Measurements from ENCODE around the gene SART1.

DNA sequence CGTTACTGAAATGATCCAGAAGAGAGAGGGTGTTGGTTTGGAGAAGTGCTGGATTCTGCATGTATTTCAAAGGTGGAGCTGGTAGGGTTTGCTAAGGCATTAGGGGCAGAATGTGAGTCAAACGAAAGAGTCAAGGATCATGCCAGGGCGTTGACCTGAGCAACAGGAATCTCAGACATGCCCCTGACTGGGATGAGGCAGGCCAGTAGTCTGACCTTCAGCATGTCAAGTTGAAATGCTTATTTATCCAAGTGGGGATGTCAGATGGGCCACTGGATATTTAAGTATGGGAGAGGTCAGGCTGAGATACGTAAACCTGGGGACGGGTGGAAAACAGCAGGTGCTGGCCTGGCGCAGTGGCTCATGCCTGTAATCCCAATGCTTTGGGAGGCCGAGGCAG, 19.0 kb upstream of the SART1 start:
- TF ChIP-seq POLR2AphosphoS5 (IDR thresholded peaks at IDR 0.05; ENCODE audit: low read depth, low read length) (no peak), TAF1 (IDR thresholded peaks at IDR 0.05; ENCODE audit: borderline replicate concordance, insufficient read depth, low read length) (no peak), SIN3A (IDR thresholded peaks at IDR 0.05; ENCODE audit: borderline replicate concordance, insufficient read depth, low read length) (no peak), FOXP2 (optimal IDR thresholded peaks at IDR 0.05; ENCODE audit: borderline replicate concordance, extremely low read depth, extremely low read length, insufficient read depth) (no peak)
- TF ChIP-seq, protein P1, sequence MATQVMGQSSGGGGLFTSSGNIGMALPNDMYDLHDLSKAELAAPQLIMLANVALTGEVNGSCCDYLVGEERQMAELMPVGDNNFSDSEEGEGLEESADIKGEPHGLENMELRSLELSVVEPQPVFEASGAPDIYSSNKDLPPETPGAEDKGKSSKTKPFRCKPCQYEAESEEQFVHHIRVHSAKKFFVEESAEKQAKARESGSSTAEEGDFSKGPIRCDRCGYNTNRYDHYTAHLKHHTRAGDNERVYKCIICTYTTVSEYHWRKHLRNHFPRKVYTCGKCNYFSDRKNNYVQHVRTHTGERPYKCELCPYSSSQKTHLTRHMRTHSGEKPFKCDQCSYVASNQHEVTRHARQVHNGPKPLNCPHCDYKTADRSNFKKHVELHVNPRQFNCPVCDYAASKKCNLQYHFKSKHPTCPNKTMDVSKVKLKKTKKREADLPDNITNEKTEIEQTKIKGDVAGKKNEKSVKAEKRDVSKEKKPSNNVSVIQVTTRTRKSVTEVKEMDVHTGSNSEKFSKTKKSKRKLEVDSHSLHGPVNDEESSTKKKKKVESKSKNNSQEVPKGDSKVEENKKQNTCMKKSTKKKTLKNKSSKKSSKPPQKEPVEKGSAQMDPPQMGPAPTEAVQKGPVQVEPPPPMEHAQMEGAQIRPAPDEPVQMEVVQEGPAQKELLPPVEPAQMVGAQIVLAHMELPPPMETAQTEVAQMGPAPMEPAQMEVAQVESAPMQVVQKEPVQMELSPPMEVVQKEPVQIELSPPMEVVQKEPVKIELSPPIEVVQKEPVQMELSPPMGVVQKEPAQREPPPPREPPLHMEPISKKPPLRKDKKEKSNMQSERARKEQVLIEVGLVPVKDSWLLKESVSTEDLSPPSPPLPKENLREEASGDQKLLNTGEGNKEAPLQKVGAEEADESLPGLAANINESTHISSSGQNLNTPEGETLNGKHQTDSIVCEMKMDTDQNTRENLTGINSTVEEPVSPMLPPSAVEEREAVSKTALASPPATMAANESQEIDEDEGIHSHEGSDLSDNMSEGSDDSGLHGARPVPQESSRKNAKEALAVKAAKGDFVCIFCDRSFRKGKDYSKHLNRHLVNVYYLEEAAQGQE (IDR thresholded peaks at IDR 0.05; ENCODE audit: insufficient read depth in 1 of 2, low read depth in 2 of 2, low read length in 2 of 2) = no peak

Data from PFSK-1 (cell line).